GM08714 (cell line): Measurements from ENCODE around the gene RBMXL3.
"Not testable (repeated sequence)": the region's sequence is repeated elsewhere in the genome, so short reads cannot be mapped to it uniquely, and the experiment has no call there.

Experiments
- H3K4me3 ChIP-seq: fragments of 200-500 bp; sonication (Bioruptor generic); 2 replicates; pipeline ENCODE4 v1.5.1; 2014; ENCODE audit warnings: mild to moderate bottlenecking, low read length, inconsistent platforms
- ZNF274 ChIP-seq: IDR thresholded peaks from 2 replicates; pipeline ENCODE4 v1.6.1; 2012; ENCODE audit warnings: mild to moderate bottlenecking, low read depth, low read length

Gene RBMXL3

GRCh38 chrX:115189110-115189509, at the start of gene RBMXL3:
TSS of gene RBMXL3 (plus strand) at chrX:115189410. CDS start at chrX:115189442, 32 bp downstream.
- TF ChIP-seq ZNF274 = no peak
- H3K4me3 ChIP-seq = no peak within 1 kb of the TSS

GRCh38 chrX:115142057-115142456, 47.2 kb upstream of the RBMXL3 start:
- no peak for TF ChIP-seq ZNF274

GRCh38 chrX:115147220-115147619, 42.0 kb upstream of the RBMXL3 start:
- TF ChIP-seq ZNF274 = no peak
- no peak overlapping the region for H3K4me3 ChIP-seq

More at GRCh38 chrX:115142057-115142456, 47.2 kb upstream of the RBMXL3 start:
- H3K4me3 ChIP-seq = no peak overlapping the region

GRCh38 chrX:115173181-115173580, 16.0 kb upstream of the RBMXL3 start:
- no peak for TF ChIP-seq ZNF274
- H3K4me3 ChIP-seq = no peak overlapping the region

GRCh38 chrX:115174548-115174947, 14.7 kb upstream of the RBMXL3 start:
- no peak overlapping the region for H3K4me3 ChIP-seq
- no peak for TF ChIP-seq ZNF274

DNA sequence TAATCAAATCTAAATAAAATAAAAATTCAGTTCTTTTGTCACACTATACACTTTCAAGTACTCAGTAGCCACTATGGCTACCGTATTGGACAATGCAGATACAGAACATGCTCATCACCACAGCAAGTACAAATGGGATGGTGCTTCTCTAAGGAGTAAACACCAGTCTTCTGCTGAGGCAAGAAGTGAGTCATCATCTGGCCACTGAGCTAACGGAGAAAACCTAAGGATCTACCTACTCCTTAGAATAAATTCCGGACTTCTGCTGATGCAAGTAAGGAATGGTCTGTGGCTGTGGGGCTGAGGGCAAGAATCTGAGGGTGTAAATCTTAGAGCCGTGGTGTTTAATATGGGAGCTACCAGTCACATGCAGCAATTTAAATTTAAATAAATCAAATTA, 11.3 kb upstream of the RBMXL3 start:
- TF ChIP-seq ZNF274 = no peak
- no peak overlapping the region for H3K4me3 ChIP-seq

- no peak overlapping the region for H3K4me3 ChIP-seq
- TF ChIP-seq ZNF274 = no peak
Measured at GRCh38 chrX:115178473-115178872, 10.7 kb upstream of the RBMXL3 start.

DNA sequence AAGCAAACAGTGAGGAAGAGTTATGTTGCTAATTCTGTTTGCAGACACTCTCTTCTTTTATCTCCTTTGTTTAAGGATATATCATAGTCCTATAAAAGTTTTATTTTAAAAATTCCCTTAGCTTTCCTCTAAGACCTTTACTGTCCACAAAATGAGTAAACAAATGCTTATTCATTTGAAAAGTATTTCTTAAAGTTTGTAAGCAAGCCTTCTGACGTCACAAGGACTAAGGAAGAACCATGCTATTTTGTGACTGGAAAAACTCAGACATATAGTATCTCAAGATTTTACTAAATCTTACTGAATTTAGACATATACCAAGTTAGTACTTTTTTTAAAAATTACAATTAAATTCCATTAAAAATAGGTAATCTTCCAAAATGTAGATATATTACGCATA, 5.2 kb upstream of the RBMXL3 start:
- no peak overlapping the region for H3K4me3 ChIP-seq
- no peak for TF ChIP-seq ZNF274

DNA sequence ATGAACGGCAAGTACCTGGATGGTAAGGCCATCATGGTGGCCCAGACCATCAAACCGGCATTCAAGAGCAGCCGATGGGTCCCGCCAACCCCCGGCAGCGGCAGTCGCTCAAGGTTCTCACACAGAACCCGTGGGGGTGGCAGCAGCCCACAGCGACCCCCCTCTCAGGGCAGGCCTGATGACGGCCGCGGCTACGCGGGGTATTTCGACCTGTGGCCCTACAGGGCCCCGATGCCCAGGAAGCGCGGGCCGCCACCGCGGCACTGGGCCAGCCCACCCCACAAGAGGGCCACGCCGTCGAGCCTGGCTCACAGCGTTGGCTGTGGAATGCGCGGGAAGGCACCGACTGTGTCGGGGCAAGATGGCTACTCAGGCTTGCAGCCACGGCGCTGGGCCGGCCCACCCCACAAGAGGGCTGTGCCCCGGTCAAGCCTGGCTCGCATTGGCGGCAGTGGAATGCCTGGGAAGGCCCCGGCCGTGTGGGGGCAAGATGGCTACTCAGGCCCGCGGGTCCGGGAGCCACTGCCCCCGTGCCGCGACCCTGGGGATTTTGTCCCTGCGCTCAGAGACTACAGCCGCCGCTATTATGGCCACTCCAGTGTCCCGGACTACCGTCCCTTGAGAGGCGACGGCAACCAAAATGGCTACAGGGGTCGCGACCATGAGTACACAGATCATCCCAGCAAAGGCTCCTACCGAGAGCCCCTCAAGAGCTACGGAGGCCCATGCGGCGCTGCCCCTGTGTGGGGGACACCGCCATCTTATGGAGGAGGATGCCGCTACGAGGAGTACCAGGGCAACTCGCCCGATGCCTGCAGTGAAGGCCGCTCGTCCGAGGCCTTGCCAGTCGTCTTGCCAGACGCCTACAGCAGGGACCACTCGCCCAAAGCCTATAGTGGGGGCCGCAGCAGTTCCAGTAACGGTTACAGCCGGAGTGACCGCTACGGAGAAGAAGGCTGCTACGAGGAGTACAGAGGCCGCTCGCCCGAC, 731 bp downstream of the RBMXL3 start:
- no peak overlapping the region for H3K4me3 ChIP-seq
- TF ChIP-seq ZNF274 = no peak

DNA sequence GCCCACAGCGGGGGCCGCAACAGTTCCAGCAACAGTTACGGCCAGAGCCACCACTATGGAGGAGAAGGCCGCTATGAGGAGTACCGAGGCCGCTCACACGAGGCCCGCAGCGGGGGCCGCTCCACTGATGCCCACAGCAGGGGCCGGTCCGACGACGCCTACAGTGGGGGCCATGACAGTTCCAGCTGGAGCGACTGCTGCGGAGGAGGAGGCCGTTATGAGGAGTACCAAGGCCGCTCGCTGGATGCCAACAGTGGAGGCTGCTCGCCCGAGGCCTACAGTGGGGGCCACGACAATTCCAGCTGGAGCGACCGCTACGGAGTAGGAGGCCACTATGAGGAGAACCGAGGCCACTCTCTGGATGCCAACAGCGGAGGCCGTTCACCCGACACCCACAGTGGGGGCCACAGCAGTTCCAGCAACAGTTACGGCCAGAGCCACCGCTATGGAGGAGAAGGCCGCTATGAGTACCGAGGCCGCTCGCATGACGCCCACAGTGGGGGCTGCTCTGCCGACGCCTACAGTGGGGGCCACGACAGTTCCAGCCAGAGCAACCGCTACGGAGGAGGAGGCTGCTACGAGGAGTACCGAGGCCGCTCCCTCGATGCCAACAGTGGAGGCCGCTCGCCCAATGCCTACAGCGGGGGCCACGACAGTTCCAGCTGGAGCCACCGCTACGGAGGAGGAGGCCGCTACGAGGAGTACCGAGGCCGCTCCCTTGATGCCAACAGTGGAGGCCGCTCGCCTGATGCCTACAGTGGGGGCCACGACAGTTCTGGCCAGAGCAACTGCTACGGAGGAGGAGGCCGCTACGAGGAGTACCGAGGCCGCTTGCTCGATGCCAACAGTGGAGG, 1.7 kb downstream of the RBMXL3 start:
- H3K4me3 ChIP-seq = no peak overlapping the region
- no peak for TF ChIP-seq ZNF274

DNA sequence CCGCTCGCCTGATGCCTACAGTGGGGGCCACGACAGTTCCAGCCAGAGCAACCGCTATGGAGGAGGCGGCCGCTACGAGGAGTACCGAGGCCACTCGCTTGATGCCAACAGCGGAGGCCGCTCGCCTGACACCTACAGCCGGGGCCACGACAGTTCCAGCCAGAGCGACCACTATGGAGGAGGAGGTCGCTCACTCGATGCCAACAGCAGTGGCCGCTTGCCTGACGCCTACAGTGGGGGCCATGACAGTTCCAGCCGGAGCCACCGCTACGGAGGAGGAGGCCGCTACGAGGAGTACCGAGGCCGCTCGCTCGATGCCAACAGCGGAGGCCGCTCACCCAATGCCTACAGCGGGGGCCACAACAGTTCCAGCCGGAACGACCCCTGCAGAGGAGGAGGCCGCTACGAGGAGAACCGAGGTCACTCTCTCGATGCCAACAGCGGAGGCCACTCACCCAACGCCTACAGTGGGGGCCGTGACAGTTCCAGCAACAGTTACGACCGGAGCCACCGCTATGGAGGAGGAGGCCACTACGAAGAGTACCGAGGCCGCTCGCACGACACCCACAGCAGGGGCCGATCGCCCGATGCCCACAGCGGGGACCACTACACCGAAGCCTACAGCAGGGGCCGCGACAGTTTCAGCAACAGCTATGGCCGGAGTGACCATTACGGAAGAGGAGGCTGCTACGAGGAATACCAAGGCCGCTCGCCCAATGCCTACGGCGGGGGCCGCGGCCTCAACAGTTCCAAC, 2.5 kb downstream of the RBMXL3 start:
- H3K4me3 ChIP-seq = no peak overlapping the region
- TF ChIP-seq ZNF274 = no peak

DNA sequence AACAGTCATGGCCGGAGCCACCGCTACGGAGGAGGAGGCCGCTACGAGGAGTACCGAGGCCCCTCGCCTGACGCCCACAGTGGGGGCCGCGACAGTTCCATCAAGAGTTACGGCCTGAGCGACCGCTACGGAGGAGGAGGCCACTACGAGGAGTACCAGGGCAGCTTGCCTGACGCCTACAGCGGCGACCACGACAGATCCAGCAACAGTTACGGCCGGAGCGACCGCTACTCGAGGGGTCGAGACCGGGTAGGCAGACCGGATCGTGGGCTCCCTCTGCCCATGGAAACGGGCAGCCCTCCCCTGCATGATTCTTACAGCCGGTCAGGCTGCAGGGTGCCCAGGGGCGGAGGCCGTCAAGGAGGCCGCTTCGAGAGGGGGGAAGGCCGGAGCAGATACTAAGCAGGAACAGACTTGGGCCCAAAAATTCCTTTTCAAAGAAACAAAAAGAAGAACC, 3.1 kb downstream of the RBMXL3 start:
- TF ChIP-seq ZNF274 = no peak
- no peak overlapping the region for H3K4me3 ChIP-seq

DNA sequence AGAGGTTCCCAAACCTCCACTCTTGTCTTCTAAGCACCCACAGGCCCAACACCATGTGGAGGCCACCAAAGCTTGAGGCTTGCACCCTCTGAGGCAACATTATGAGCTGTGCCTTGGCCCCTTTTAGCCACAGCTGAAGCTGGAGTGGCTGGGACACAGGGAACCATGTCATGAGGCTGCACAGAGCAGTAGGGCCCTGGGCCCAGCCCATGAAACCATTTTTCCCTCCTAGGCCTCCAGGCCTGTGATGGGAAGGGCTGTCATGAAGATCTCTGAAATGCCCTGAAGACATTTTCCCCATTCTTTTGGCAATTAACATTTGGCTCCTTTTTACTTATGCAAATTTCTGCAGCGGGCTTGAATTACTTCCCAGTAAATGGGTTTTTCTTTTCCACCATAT, 14.8 kb downstream of the RBMXL3 start:
- no peak for TF ChIP-seq ZNF274
- no peak overlapping the region for H3K4me3 ChIP-seq

GRCh38 chrX:115209547-115209946, 20.3 kb downstream of the RBMXL3 start:
- not testable (repeated sequence) for H3K4me3 ChIP-seq
